ENCODE results near the gene COA7. TPM values are rescaled to one million over a fixed set of nuclear protein-coding genes. Genes with fewer than 3 reads are reported as not detected.

Gene COA7
- 13.0 and 17.3 TPM in 2 replicates for total RNA-seq

- H3K27me3 ChIP-seq (ENCODE audit: control insufficient read depth, insufficient read depth, low read length) = no peaks in the 10 kb centered on the region
- peak; percentile 19 for DNase-seq (ENCODE audit: low read depth)
- no peaks in the 10 kb centered on the region for H3K36me3 ChIP-seq (ENCODE audit: control insufficient read depth, insufficient read depth, low read length)
- peak within 1 kb of the TSS; percentile 68 for H3K4me3 ChIP-seq (ENCODE audit: low read depth, low read length)
- TF ChIP-seq CTCF (IDR thresholded peaks at IDR 0.05; ENCODE audit: insufficient read depth, low read length, poor library complexity, severe bottlenecking) = no peak
These were observed at the start of gene COA7 for GRCh38 chr1:52697795-52698674. TSS of gene COA7 (minus strand) at chr1:52698347. CDS start at chr1:52698326, 21 bp downstream.

GRCh38 chr1:52747450-52747849 is 49.3 kb upstream of the COA7 start:
- Histone ChIP-seq H3K36me3 (ENCODE audit: control insufficient read depth, insufficient read depth, low read length) (no peaks in the 10 kb centered on the region), H3K27me3 (ENCODE audit: control insufficient read depth, insufficient read depth, low read length) (no peaks in the 10 kb centered on the region), H3K4me3 (ENCODE audit: low read depth, low read length) (no peak overlapping the region)
- no peak for DNase-seq (ENCODE audit: low read depth)
- no peak for TF ChIP-seq CTCF (IDR thresholded peaks at IDR 0.05; ENCODE audit: insufficient read depth, low read length, poor library complexity, severe bottlenecking)

- Histone ChIP-seq H3K36me3 (ENCODE audit: control insufficient read depth, insufficient read depth, low read length) (no peaks in the 10 kb centered on the region), H3K4me3 (ENCODE audit: low read depth, low read length) (no peak overlapping the region), H3K27me3 (ENCODE audit: control insufficient read depth, insufficient read depth, low read length) (no peaks in the 10 kb centered on the region)
- no peak for TF ChIP-seq CTCF (IDR thresholded peaks at IDR 0.05; ENCODE audit: insufficient read depth, low read length, poor library complexity, severe bottlenecking)
- DNase-seq (ENCODE audit: low read depth) = no peak
These were observed 48.0 kb upstream of the COA7 start for GRCh38 chr1:52746189-52746588.

GRCh38 chr1:52741259-52741658 is 43.1 kb upstream of the COA7 start:
- DNase-seq (ENCODE audit: low read depth) = no peak
- Histone ChIP-seq H3K4me3 (ENCODE audit: low read depth, low read length) (no peak overlapping the region), H3K36me3 (ENCODE audit: control insufficient read depth, insufficient read depth, low read length) (no peaks in the 10 kb centered on the region), H3K27me3 (ENCODE audit: control insufficient read depth, insufficient read depth, low read length) (no peaks in the 10 kb centered on the region)
- TF ChIP-seq CTCF (IDR thresholded peaks at IDR 0.05; ENCODE audit: insufficient read depth, low read length, poor library complexity, severe bottlenecking) = no peak

GRCh38 chr1:52739699-52740467 is 41.7 kb upstream of the COA7 start:
- no peak for TF ChIP-seq CTCF (IDR thresholded peaks at IDR 0.05; ENCODE audit: insufficient read depth, low read length, poor library complexity, severe bottlenecking)
- no peaks in the 10 kb centered on the region for H3K27me3 ChIP-seq (ENCODE audit: control insufficient read depth, insufficient read depth, low read length)
- H3K4me3 ChIP-seq (ENCODE audit: low read depth, low read length) = no peak overlapping the region
- no peak for DNase-seq (ENCODE audit: low read depth)
- H3K36me3 ChIP-seq (ENCODE audit: control insufficient read depth, insufficient read depth, low read length) = no peaks in the 10 kb centered on the region

Measured in kidney epithelial cell (primary cell).